ENCODE results near the gene CHMP2A. TPM values are rescaled to one million over a fixed set of nuclear protein-coding genes. Genes with fewer than 3 reads are reported as not detected.

Gene CHMP2A
- total and polyA plus RNA-seq, 10 of the 15 experiments (the other 5 are each of a cell fraction or from before 2014, with no cell fraction given) = 69.5 to 172 (median 109) TPM

GRCh38 chr19:58578012-58578925 lies 23.4 kb upstream of the CHMP2A start:
- peak overlapping the region; percentile 16; the same call in 1 of the 2 replicates for H3K4me3 ChIP-seq
- intact Hi-C loops (cut with micrococcal nuclease; ENCODE audit: unreplicated experiment) = no loop called here
- peak overlapping the region; percentile 20; the same call in 1 of the 2 replicates for H3K27ac ChIP-seq (ENCODE audit: control insufficient read depth, insufficient read depth)
- FAIRE-seq = no peak
- ChIA-PET POLR2A (interaction anchor here (0.7 to 4.0 kb wide), 7 partner anchors 19 to 175 kb away, joined by 5 to 24 read pairs (median 8); partner anchors contain the start of genes CHMP2A, TRIM28, UBE2M and ZBTB45), SMC1A (ENCODE audit: uncharacterized antibody, unreplicated experiment) (interaction anchor here (1.5 to 4.5 kb wide), 3 partner anchors 24 to 64 kb away, joined by 4 to 43 read pairs (median 10); partner anchors contain the start of genes CHMP2A and ZBTB45), CTCF (interaction anchor here (0.8 to 4.7 kb wide), 7 partner anchors 19 to 67 kb away, joined by 3 to 67 read pairs (median 5); partner anchors contain the start of genes TRIM28 and ZBTB45), RAD21 (ENCODE audit: unreplicated experiment) (interaction anchor here (1.0 to 3.9 kb wide), 4 partner anchors 19 to 65 kb away, joined by 3 to 50 read pairs (median 10); partner anchors contain the start of genes CHMP2A and ZBTB45)
- H3K4me2 ChIP-seq (ENCODE audit: control insufficient read depth, insufficient read depth) = peak overlapping the region; percentile 80
- no peaks in the 10 kb centered on the region for H3K9me3 ChIP-seq (replicated peaks; ENCODE audit: control insufficient read depth, insufficient read depth, low read length)
- H3K79me2 ChIP-seq (ENCODE audit: control insufficient read depth, insufficient read depth, low read length) = peaks cover 8% of the 10 kb centered on the region
- no peaks in the 10 kb centered on the region for H3K27me3 ChIP-seq (replicated peaks in 1 of 2; ENCODE audit: control insufficient read depth in 2 of 2, insufficient read depth in 2 of 2, low read length in 1 of 2)
- H4K20me1 ChIP-seq (ENCODE audit: control insufficient read depth, insufficient read depth) = no peaks in the 10 kb centered on the region
- BruUV-seq (replicated peaks) = no TSS peak
- peaks cover 25% of the 10 kb centered on the region for H3K4me1 ChIP-seq (ENCODE audit: control insufficient read depth, insufficient read depth, low read length)
- peak; percentile 6; the same call in 2 of the 3 replicates for ATAC-seq
- DNase-seq (ENCODE audit: low read depth, low spot score) = no peak
- H3K36me3 ChIP-seq (ENCODE audit: control insufficient read depth in 2 of 2, insufficient read depth in 2 of 2, low read length in 1 of 2) = peaks cover 0 to 4% of the 10 kb centered on the region in 2 experiments; a peak in 3 of 4 replicates
- in situ Hi-C loops (cut with MboI) = no loop called here
- no peak overlapping the region for H3K9ac ChIP-seq (ENCODE audit: control insufficient read depth, insufficient read depth, low read length)
- no peak overlapping the region for H2AFZ ChIP-seq (ENCODE audit: control insufficient read depth, low read depth, low read length)
- WGBS (ENCODE audit: insufficient coverage, insufficient replicate concordance, low lambda C conversion rate, missing lambda C conversion rate) = 43% methylated on average over 11 of the region's 11 CpGs
- TF ChIP-seq IKZF2 (IDR thresholded peaks at IDR 0.05) (peak; percentile 27 to 29; a peak in 1 of 4 replicates), MTA2 (IDR thresholded peaks at IDR 0.05; ENCODE audit: low read depth) (peak; percentile 48; the same call in 1 of the 2 replicates), ATF7 (IDR thresholded peaks at IDR 0.05; ENCODE audit: low read depth) (peak; percentile 78), MXI1 (IDR thresholded peaks at IDR 0.05; ENCODE audit: low read depth, low read length) (0 out of 2 replicates have a peak, but pooled peaks have one; percentile 50), ESRRA (IDR thresholded peaks at IDR 0.05; ENCODE audit: low read length) (no peak), EP300 (IDR thresholded peaks at IDR 0.05; ENCODE audit: borderline replicate concordance in 1 of 2, control insufficient read depth in 1 of 2, low read depth in 2 of 2, low read length in 2 of 2) (0 out of 4 replicates have a peak, but pooled peaks of 1 of the 2 experiments have one; percentile 29), DPF2 (IDR thresholded peaks at IDR 0.05) (peak; percentile 46; the same call in 1 of the 2 replicates), PAX8 (IDR thresholded peaks at IDR 0.05) (peak; percentile 94), CEBPB (IDR thresholded peaks at IDR 0.05; ENCODE audit: borderline replicate concordance in 1 of 2, low read depth in 2 of 2, low read length in 2 of 2) (no peak), ZNF384 (IDR thresholded peaks at IDR 0.05; ENCODE audit: borderline replicate concordance, low read depth, low read length) (0 out of 2 replicates have a peak, but pooled peaks have one; percentile 49), IKZF1 (conservative IDR thresholded peaks at IDR 0.05) (peak; percentile 28; the same call in 1 of the 2 replicates), ZNF24 (IDR thresholded peaks at IDR 0.05) (peak; percentile 81), ETV6 (conservative IDR thresholded peaks at IDR 0.05 in 1 of 2, IDR thresholded peaks at IDR 0.05 in 1 of 2; ENCODE audit: borderline replicate concordance in 1 of 2, low read depth in 1 of 2) (no peak), GATAD2B (conservative IDR thresholded peaks at IDR 0.05; ENCODE audit: low read depth) (no peak), RUNX3 (IDR thresholded peaks at IDR 0.05; ENCODE audit: low read length) (peak; percentile 52; the same call in 1 of the 2 replicates), RB1 (IDR thresholded peaks at IDR 0.05; ENCODE audit: borderline replicate concordance) (no peak), RAD51 (IDR thresholded peaks at IDR 0.05) (peak; percentile 27; the same call in 1 of the 2 replicates), ASH2L (IDR thresholded peaks at IDR 0.05; ENCODE audit: borderline replicate concordance, low read depth) (no peak), CREM (IDR thresholded peaks at IDR 0.05; ENCODE audit: low read depth) (no peak), TCF7 (IDR thresholded peaks at IDR 0.05; ENCODE audit: borderline replicate concordance) (no peak), BHLHE40 (IDR thresholded peaks at IDR 0.05; ENCODE audit: borderline replicate concordance in 1 of 2, low read depth in 2 of 2, low read length in 1 of 2) (peak; percentile 50 to 71; a peak in 2 of 4 replicates), PAX5 (IDR thresholded peaks at IDR 0.05; ENCODE audit: borderline replicate concordance, low read depth, low read length) (peak; percentile 88), BACH1 (IDR thresholded peaks at IDR 0.05; ENCODE audit: borderline replicate concordance) (peak; percentile 22; the same call in 1 of the 2 replicates)

All from GM12878 (cell line).